T-cell (primary cell): ENCODE results near the gene ANAPC16. TPM values are rescaled to one million over a fixed set of nuclear protein-coding genes. Genes with fewer than 3 reads are reported as not detected.

ENCODE experiments used
- ATAC-seq, 4 experiments: fragments of 200-7000 bp in 3 of 4; fragments of 150-1000 bp in 1 of 4; cut with Tn5 transposase; replicated peaks in 1 of 4; 1 replicate in 3 of 4; 2 replicates in 1 of 4; pipeline ENCODE4 v1.10.0; 2021; ENCODE audit warnings: moderate library complexity in 3 of 4, mild to moderate bottlenecking in 2 of 4, moderate number of reproducible peaks in 1 of 4
- CTCF ChIA-PET, 2 donors: fragments of 300-600 bp; sonication (Branson Sonifier 250); formaldehyde crosslinking; loops; one replicate each; lab custom pipeline; 2022; ENCODE audit warnings: antibody characterized with exemption in 2 of 2; lab: Charles Lee
- POLR2A ChIA-PET, 2 donors: fragments of 300-600 bp; sonication (Branson Sonifier 250); formaldehyde crosslinking; loops; one replicate each; lab custom pipeline; 2022; ENCODE audit warnings: antibody characterized with exemption in 2 of 2; lab: Charles Lee
- DNase-seq, 35 experiments: peaks; one replicate each; pipeline versions ENCODE4 v3.0.0 to v3.0.0-alpha.2; 2013 to 2023
- H3K27ac ChIP-seq: one replicate; pipeline ENCODE4 v1.5.1; 2013; ENCODE audit warnings: low read length
- H3K27me3 ChIP-seq, 2 experiments: replicated peaks in 1 of 2; 1 replicate in 1 of 2; 2 replicates in 1 of 2; pipeline versions ENCODE4 v1.6.1 to v1.7.0; 2013; ENCODE audit warnings: low read length in 1 of 2, mixed read lengths in 1 of 2; ENCODE audit not compliant: control insufficient read depth in 2 of 2, insufficient read depth in 2 of 2; ENCODE audit errors: extremely low read depth in 1 of 2
- H3K36me3 ChIP-seq, 2 donors: 1 replicate in 1 of 2; 2 replicates in 1 of 2; pipeline versions ENCODE4 v1.6.1 to v1.7.0; 2013; ENCODE audit warnings: low read length in 1 of 2; ENCODE audit not compliant: control insufficient read depth in 2 of 2, insufficient read depth in 1 of 2; ENCODE audit errors: extremely low read depth in 1 of 2
- H3K4me1 ChIP-seq, 2 experiments: 1 replicate in 1 of 2; 2 replicates in 1 of 2; pipeline versions ENCODE4 v1.6.1 to v1.7.0; 2013; ENCODE audit warnings: low read length in 2 of 2, mixed read lengths in 1 of 2; ENCODE audit not compliant: insufficient read depth in 2 of 2, control insufficient read depth in 1 of 2; ENCODE audit errors: extremely low read depth in 1 of 2
- H3K4me3 ChIP-seq, 2 donors: 1 replicate in 1 of 2; 2 replicates in 1 of 2; pipeline versions ENCODE4 v1.5.1 to v1.7.0; 2013; ENCODE audit warnings: mild to moderate bottlenecking in 2 of 2, low read length in 1 of 2, moderate library complexity in 1 of 2; ENCODE audit not compliant: control insufficient read depth in 1 of 2; ENCODE audit errors: extremely low read depth in 1 of 2
- H3K9me3 ChIP-seq: 2 replicates; pipeline ENCODE4 v1.7.0; 2013
- H3K27ac Mint-ChIP-seq, 2 donors: one replicate each; pipeline ENCODE4 v1.8.0; 2020 to 2021; ENCODE audit warnings: mild to moderate bottlenecking in 2 of 2, mixed read lengths in 2 of 2
- H3K27me3 Mint-ChIP-seq, 2 donors: one replicate each; pipeline ENCODE4 v1.8.0; 2021 to 2022; ENCODE audit warnings: mixed read lengths in 2 of 2
- H3K36me3 Mint-ChIP-seq: one replicate; pipeline ENCODE4 v1.8.0; 2021; ENCODE audit warnings: mixed read lengths
- H3K4me1 Mint-ChIP-seq, 3 donors: one replicate each; pipeline ENCODE4 v1.8.0; 2020 to 2022; ENCODE audit warnings: mixed read lengths in 3 of 3, mild to moderate bottlenecking in 1 of 3
- H3K4me3 Mint-ChIP-seq, 3 donors: one replicate each; pipeline ENCODE4 v1.8.0; 2020 to 2022; ENCODE audit warnings: mild to moderate bottlenecking in 3 of 3, mixed read lengths in 3 of 3, moderate library complexity in 3 of 3
- H3K9me3 Mint-ChIP-seq, 3 donors: one replicate each; pipeline ENCODE4 v1.8.0; 2020 to 2022; ENCODE audit warnings: mixed read lengths in 3 of 3
- WGBS: methylation state at CpG from one replicate; pipeline ENCODE4 v1.1.5; 2013; ENCODE audit warnings: missing lambda C conversion rate; ENCODE audit not compliant: insufficient coverage; 5-methylcytosine and 5-hydroxymethylcytosine counted together
- total RNA-seq, 35 experiments: library from RNA in 6 of 35; stranded (reverse) in 6 of 35; fragments of 120-200 nt in 1 of 35; gene quantifications; one replicate each; pipeline versions ENCODE4 v1.2.1 to v1.2.4 and lab custom pipeline; 2013 to 2026

ANAPC16 gene
- total RNA-seq, 5 donors from 2014 or later (not counting 1 experiment from before 2014, with no cell fraction given): 97.9 to 119 (median 106) TPM

- Histone ChIP-seq H3K4me1 (peaks cover 0 to 3% of the 10 kb centered on the region in 2 experiments), H3K27ac (no peak overlapping the region), H3K27me3 (no peaks in the 10 kb centered on the region), H3K36me3 (peaks cover 3 to 58% of the 10 kb centered on the region in 2 donors), H3K4me3 (no peak overlapping the region), H3K9me3 (no peaks in the 10 kb centered on the region)
- no peak overlapping the region for H3K27ac Mint-ChIP-seq
- ChIA-PET POLR2A (no interaction called here), CTCF (interaction anchor here in 1 of 2 donors (0.7 kb wide), 1 partner anchor 102 kb away, joined by 4 read pairs; no protein-coding TSS in a partner anchor)
- no peak for DNase-seq
- no peak overlapping the region for H3K4me3 Mint-ChIP-seq
- ATAC-seq: no peak
- no peaks in the 10 kb centered on the region for H3K9me3 Mint-ChIP-seq
- H3K36me3 Mint-ChIP-seq: peaks cover 20% of the 10 kb centered on the region
- peaks cover 15 to 23% (median 19%) of the 10 kb centered on the region in 3 donors for H3K4me1 Mint-ChIP-seq
- H3K27me3 Mint-ChIP-seq: no peaks in the 10 kb centered on the region
- WGBS: 97% methylated on average over 5 of the region's 6 CpGs
These were observed 18.8 kb downstream of the ANAPC16 start for GRCh38 chr10:72234560-72235095.

GRCh38 chr10:72235544-72236279 lies 19.9 kb downstream of the ANAPC16 start:
- H3K27me3 Mint-ChIP-seq: no peaks in the 10 kb centered on the region
- Histone ChIP-seq H3K27ac (no peak overlapping the region), H3K36me3 (peaks cover 3 to 47% of the 10 kb centered on the region in 2 donors), H3K4me1 (peaks cover 0 to 3% of the 10 kb centered on the region in 2 experiments), H3K27me3 (no peaks in the 10 kb centered on the region), H3K9me3 (no peaks in the 10 kb centered on the region), H3K4me3 (no peak overlapping the region)
- ATAC-seq (no peak), DNase-seq (no peak)
- ChIA-PET POLR2A (no interaction called here), CTCF (interaction anchor here in 1 of 2 donors (0.6 to 1.2 kb wide), 2 partner anchors 9 to 109 kb away, joined by 3 to 5 read pairs; no protein-coding TSS in a partner anchor)
- WGBS: 93% methylated on average over 2 of the region's 6 CpGs
- no peak overlapping the region for H3K27ac Mint-ChIP-seq
- H3K4me1 Mint-ChIP-seq: peaks cover 15 to 18% (median 15%) of the 10 kb centered on the region in 3 donors
- no peak overlapping the region for H3K4me3 Mint-ChIP-seq
- peaks cover 19% of the 10 kb centered on the region for H3K36me3 Mint-ChIP-seq
- H3K9me3 Mint-ChIP-seq: no peaks in the 10 kb centered on the region

DNA sequence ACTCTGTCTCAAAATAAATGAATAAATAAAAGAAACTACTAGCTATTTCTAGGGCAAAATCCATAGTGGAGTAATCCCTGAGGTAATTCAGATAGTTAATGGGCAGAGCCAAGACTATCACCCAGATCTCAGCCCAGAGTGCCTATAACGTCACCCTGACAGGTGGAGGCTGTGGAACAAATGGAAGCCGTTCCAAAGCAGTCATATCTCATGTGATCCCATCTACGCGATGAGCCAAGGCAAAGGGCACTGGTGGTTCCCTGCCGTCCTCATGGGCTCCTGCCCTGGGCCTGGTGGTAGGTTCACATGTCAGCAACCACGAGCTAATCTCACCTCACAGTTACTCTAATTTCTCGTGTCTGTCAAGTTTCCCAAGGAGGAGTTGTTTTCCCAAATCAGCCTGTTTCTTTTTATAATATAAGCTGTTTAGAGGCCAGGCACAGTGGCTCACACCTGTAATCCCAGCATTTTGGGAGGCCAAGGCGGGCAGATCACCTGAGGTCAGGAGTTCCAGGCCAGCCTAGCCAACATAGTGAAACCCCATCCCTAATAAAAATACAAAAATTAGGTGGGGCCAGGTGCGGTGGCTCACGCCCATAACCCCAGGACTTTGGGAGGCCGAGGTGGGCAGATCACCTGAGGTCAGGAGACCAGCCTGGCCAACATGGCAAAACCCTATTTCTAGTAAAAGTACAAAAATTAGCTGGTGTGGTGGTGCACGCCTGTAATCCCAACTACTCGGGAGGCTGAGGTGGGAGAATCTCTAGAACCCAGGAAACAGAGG lies 22.8 kb downstream of the ANAPC16 start:
- peaks cover 32 to 38% (median 34%) of the 10 kb centered on the region in 3 donors for H3K4me1 Mint-ChIP-seq
- CTCF ChIA-PET: interaction anchor here in 1 of 2 donors (0.7 kb wide), 1 partner anchor 16 kb away, joined by 4 read pairs; no protein-coding TSS in a partner anchor
- H3K4me3 Mint-ChIP-seq: no peak overlapping the region
- POLR2A ChIA-PET: interaction anchor here in 1 of 2 donors (0.5 kb wide), 1 partner anchor 17 kb away, joined by 10 read pairs; no protein-coding TSS in a partner anchor
- peaks cover 0 to 30% of the 10 kb centered on the region in 2 donors for H3K36me3 ChIP-seq
- no peak overlapping the region for H3K4me3 ChIP-seq
- no peak for ATAC-seq
- H3K27ac Mint-ChIP-seq: no peak overlapping the region
- no peak overlapping the region for H3K27ac ChIP-seq
- H3K36me3 Mint-ChIP-seq: peaks cover 11% of the 10 kb centered on the region
- no peaks in the 10 kb centered on the region for H3K9me3 ChIP-seq
- H3K9me3 Mint-ChIP-seq: no peaks in the 10 kb centered on the region
- DNase-seq: no peak
- peaks cover 6 to 22% of the 10 kb centered on the region in 2 experiments for H3K4me1 ChIP-seq
- H3K27me3 ChIP-seq: no peaks in the 10 kb centered on the region
- H3K27me3 Mint-ChIP-seq: no peaks in the 10 kb centered on the region
- 94% methylated on average over 4 of the region's 13 CpGs for WGBS

- Histone ChIP-seq H3K36me3 (peaks cover 0 to 25% of the 10 kb centered on the region in 2 donors), H3K27me3 (no peaks in the 10 kb centered on the region), H3K4me1 (peaks cover 15 to 30% of the 10 kb centered on the region in 2 experiments), H3K9me3 (no peaks in the 10 kb centered on the region), H3K4me3 (no peak overlapping the region), H3K27ac (no peak overlapping the region)
- DNase-seq (no peak), ATAC-seq (no peak)
- Mint-ChIP-seq H3K9me3 (no peaks in the 10 kb centered on the region), H3K4me1 (peaks cover 41 to 46% (median 42%) of the 10 kb centered on the region in 3 donors), H3K27ac (peak overlapping the region in 1 of 2 donors; percentile 18), H3K4me3 (no peak overlapping the region), H3K36me3 (peaks cover 11% of the 10 kb centered on the region), H3K27me3 (no peaks in the 10 kb centered on the region)
- no CpG with 5 or more reads among the region's 1 CpG for WGBS
- CTCF ChIA-PET: no interaction called here
- POLR2A ChIA-PET: interaction anchor here in 1 of 2 donors (0.6 kb wide), 1 partner anchor 460 kb away, joined by 3 read pairs; no protein-coding TSS in a partner anchor
These were observed 23.6 kb downstream of the ANAPC16 start for GRCh38 chr10:72239409-72239808.

- H3K9me3 ChIP-seq: no peaks in the 10 kb centered on the region
- Mint-ChIP-seq H3K9me3 (no peaks in the 10 kb centered on the region), H3K4me3 (no peak overlapping the region), H3K36me3 (peaks cover 11% of the 10 kb centered on the region), H3K27me3 (no peaks in the 10 kb centered on the region), H3K27ac (no peak overlapping the region), H3K4me1 (peaks cover 50 to 56% (median 52%) of the 10 kb centered on the region in 3 donors)
- CTCF ChIA-PET: interaction anchor here in 1 of 2 donors (0.6 kb wide), 1 partner anchor 131 kb away, joined by 9 read pairs; no protein-coding TSS in a partner anchor
- no peak for DNase-seq
- no peak for ATAC-seq
- no peak overlapping the region for H3K27ac ChIP-seq
- no peaks in the 10 kb centered on the region for H3K27me3 ChIP-seq
- peaks cover 21 to 40% of the 10 kb centered on the region in 2 experiments for H3K4me1 ChIP-seq
- no CpG with 5 or more reads among the region's 7 CpGs for WGBS
- no peak overlapping the region for H3K4me3 ChIP-seq
- POLR2A ChIA-PET: interaction anchor here (0.5 to 1.6 kb wide), 4 partner anchors 19 to 92 kb away, joined by 3 to 8 read pairs (median 5); no protein-coding TSS in a partner anchor
- H3K36me3 ChIP-seq: peaks cover 0 to 21% of the 10 kb centered on the region in 2 donors
These were observed 24.6 kb downstream of the ANAPC16 start for GRCh38 chr10:72240371-72240770.
